Stimulated activated CD4-positive, alpha-beta T cell treated with anti-CD3 and anti-CD28 coated beads, Interleukin-4, amount 100 ng/mL, for 4 hours (primary cell): ENCODE measurements around the gene TMLHE.
"Not testable (repeated sequence)": the region's sequence is repeated elsewhere in the genome, so short reads cannot be mapped to it uniquely, and the experiment has no call there.

Experiments used
- DNase-seq, 2 experiments: peaks; one replicate each; pipeline ENCODE4 v3.0.0-alpha.2; 2020

TMLHE gene

DNA sequence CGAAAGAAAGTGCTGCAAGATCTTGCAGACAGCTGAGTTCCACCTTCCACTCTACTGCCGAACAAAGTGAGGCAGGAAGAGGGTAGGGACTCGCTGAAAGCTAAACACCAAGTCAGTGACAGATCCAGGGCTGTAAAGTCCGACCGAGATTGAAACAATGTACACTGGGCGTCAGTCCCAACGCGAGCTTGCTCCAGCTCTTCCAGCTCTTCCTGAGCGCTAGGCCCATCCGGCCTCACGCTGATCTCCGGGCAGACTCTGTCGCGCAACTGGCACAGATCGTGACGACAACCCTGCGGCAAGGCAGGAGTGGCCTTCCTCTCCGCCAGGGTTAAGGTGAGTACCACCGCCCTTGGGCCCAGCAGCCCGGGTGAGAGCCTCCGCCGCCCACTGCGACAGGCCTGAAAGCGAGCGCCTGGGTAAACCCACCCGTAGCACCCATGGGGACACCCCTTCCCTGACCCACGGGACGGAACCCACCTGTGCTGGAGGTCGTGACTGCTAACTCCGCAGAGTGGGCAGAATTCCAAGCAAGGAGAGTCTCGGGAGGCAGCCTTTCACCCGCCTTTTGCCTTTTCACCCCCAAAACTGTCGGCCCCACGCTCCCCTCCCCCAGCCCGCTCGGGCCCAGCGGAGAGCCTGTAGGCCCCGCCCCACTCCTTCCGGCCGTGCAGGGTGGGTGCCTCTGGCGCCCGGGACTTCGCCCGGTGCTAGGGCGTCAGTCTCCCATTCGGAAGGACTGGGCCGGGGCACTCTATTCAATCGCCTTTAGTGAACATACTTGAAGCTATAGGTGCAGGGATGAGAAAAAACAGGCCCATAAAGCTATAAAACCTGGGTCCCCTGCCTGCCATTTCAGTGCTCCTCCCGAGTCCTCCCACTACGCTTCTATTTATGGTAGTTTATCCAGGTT lies at the start of gene TMLHE, which contains the start of gene SPRY3:
TMLHE (minus strand) TSS at position 641 of the 913 bp plus-strand sequence. CDS start 67,676 bp downstream, outside the sequence.
SPRY3 (plus strand) TSS at position 275 of the 913 bp plus-strand sequence.
- peak; percentile 40 to 64 for DNase-seq

GRCh38 chrX:155662282-155662681 lies 49.5 kb upstream of the TMLHE start:
- DNase-seq: no peak

DNA sequence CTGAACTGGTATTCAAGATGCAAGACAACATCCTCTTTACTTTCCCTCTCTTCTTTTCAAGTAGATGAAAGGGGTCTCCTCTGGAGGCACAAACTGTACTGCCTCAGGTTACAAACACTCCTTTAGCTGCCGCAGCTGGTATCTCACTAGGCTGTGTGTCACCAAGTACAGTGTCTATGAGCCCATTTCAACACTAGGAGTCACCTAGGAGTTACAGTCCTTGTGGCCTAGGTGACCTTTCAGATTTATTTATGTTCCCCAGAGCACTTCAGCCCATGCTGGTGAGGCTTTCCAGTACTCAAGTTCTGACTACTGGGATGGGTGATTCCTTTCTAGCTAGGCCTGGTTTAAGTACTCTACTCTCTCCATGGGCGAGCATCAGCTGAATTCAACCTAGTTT lies 32.4 kb upstream of the TMLHE start:
- no peak for DNase-seq

DNA sequence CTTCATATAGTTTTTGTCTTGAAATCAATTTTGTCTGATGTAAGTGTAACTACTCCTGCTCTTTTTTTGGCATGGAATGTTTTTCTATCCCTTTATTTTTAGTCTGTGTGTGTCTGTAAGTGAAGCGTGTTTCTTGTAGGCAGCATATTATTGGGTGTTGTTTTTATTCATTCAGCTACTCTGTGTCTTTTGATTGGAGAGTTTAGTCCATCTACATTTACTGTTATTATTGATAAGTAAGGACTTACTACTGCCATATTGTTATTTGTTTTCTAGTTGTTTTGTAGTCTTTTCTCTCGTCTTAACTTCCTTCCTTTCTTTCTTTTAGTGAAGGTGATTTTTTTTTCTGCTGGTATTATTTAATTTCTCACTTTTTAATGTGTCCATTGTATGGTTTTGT lies 30.5 kb upstream of the TMLHE start:
- no peak for DNase-seq

DNA sequence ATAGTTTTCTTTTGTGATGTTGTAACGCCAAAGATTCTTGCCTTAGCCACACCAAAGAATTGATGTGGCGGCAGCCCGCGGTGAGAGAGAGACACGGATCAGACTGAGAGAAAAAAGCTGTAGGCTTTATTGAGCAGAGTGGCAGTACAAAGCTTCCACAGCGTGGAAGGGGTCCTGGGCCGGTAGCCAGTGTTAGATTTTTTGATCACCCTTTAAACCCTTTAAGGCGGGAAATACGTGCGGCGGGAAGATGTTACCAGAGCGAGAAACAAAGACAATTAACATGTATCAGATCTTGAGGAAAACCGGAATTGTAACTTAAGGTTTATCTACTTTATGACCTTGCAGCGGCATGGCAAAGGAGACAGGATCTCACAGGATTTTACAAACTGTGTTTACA lies 28.6 kb upstream of the TMLHE start:
- DNase-seq: not testable (repeated sequence)

- DNase-seq: no peak
Measured at GRCh38 chrX:155637714-155638113, 25.0 kb upstream of the TMLHE start.

- DNase-seq: not testable (repeated sequence)
Measured at GRCh38 chrX:155635019-155635418, 22.3 kb upstream of the TMLHE start.

GRCh38 chrX:155632431-155633100 lies 19.8 kb upstream of the TMLHE start:
- DNase-seq: no peak

DNA sequence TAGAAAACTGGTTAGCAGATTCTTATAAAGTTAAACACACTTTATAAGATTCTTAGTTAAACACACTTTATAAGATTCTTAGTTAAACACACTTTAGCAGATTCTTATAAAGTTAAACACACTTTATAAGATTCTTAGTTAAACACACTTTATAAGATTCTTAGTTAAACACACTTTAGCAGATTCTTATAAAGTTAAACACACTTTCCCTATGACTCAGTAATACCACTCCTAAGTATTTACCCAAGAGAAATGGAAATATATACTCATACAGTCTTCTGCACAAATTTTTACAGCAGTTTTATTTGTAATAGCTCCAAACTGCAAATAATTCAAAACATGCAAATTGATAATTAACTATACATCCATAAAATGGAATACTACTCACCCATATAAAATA lies 7.4 kb upstream of the TMLHE start:
- not testable (repeated sequence) for DNase-seq

- DNase-seq: no peak
Measured at GRCh38 chrX:155615938-155616337, 3.2 kb upstream of the TMLHE start.

DNA sequence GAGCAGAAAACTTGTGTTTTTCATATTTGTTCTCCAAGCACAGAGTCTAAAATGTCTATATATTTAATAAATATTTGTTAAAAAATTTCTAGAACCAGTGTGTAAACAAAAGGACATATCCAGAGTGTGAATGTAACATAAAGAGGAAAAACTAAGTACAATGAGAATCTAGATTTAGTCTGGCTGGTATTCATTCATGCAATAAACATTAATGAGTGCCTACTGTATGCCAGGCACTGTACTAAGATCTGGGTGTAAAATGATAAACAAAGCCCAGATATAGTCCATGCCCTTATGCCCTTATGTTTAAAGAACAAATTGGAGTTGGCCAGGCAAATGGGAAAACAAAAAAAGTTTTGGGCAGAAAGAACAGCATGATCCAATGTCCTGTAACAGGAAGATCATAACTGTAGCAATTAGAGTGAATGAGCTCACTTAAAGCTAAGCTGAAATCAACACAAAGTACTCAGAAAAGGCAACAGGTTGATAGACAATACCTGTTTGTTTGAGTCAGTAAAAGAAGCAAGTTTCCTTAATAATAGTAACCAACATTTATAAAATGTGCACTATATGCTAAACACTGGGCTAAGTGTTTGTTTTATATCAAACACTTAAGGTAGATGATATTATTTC lies 1.3 kb upstream of the TMLHE start:
- no peak for DNase-seq

DNA sequence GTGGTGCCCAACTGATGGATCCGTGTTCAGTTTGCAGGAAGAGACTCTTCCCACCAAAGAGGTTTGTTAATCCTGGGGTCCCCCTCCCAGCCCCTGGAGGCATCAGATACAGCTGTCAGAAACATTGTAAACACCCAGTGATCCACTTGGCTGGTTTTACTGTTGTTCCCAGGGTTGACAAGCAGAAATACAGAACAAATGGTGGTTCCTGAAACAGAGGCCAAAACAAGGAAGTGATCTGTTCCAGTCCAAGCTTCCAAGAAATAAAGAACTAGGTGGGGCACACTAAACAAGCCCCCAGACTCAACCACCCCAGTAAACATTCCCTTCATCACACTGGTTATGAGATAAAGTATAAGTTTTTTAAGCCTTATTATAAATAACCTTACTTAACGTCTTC lies 1.4 kb downstream of the TMLHE start:
- DNase-seq: no peak

DNA sequence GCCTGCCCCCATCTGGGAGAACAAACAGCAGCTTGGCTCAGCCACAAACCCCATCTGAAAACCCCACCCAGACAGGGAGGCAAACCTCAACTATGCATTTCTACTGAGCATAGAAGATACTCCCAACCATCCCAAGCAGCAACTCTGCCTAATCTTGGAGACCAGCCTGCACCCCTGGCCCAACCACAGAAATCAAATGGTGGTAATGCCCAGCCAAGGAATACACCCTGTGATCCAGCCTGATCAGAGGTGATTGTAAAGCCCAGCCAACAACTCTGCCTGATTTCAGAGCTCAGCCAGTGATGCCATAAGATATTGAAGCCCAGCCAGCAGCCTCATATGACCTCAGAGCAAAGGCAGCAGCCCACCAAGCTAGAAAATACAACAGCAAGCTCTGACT lies 19.8 kb downstream of the TMLHE start:
- DNase-seq: no peak

- DNase-seq: no peak
Measured at GRCh38 chrX:155592331-155592730, 20.4 kb downstream of the TMLHE start.

DNA sequence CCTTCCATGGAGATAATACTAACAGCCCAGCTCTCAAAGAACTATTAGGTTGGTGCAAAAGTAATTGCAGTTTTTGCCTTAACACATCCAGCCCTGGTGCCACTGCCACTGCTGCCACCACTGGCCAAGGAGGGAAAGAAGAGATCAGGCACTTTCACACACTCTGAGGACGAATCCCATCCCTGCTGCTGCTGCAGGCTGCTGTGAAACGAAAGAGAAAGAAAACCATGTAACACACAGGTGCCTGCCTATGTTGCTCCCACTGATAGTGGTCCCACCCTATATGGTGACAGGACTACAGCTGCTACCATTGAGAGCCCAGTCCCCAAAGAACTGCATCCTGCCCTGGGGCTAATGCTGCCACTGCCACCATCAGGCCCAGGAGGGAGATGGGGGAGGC lies 35.1 kb downstream of the TMLHE start:
- DNase-seq: peak in 1 of 2 experiments; percentile 0

- no peak for DNase-seq
Measured at GRCh38 chrX:155563099-155563498, 49.7 kb downstream of the TMLHE start.

GRCh38 chrX:155544881-155545280 lies 67.9 kb downstream of the TMLHE start:
- no peak for DNase-seq

DNA sequence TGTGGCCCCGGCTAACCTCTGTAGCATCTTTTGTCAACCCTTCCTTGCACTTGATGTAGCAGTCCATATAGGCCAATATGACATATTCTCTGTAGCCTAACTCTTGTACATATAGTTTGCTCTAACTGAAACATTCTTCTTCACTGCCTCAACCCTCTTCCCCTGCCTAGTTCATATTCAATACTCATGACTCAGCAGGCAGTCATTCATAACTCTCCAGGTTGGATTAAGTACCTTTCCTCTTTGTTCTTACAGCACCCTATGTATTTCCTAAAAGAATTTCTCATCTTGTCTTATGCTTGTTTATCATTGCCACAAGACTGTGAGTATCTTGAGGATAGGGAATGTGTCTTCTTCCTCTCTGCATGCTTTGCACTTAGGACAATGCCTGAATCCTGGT lies 76.9 kb downstream of the TMLHE start:
- DNase-seq: no peak

GRCh38 chrX:155534800-155535199 lies 78.0 kb downstream of the TMLHE start:
- no peak for DNase-seq

DNA sequence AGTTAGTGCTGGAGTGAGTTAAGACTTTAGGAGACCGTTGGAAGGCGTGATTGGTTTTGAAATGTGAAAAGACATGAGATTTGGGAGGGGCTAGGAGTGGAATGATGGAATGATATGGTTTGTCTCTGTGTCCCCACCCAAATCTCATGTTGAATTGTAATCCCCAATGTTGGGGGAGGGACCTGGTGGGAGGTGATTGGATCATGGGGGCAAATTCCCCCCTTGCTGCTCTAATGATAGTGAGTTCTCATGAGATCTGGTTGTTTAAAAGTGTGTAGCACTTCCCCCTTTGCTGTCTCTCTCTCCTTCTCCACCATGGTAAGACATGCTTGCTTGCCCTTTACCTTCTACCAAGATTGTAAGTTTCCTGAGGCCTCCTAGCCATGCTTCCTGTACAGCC lies 85.7 kb downstream of the TMLHE start:
- DNase-seq: not testable (repeated sequence)

GRCh38 chrX:155514225-155514624 lies 98.5 kb downstream of the TMLHE start:
- no peak for DNase-seq

- no peak for DNase-seq
Measured at GRCh38 chrX:155505296-155505695, 107.5 kb downstream of the TMLHE start.

- not testable (repeated sequence) for DNase-seq
Measured at GRCh38 chrX:155495134-155495533, 117.6 kb downstream of the TMLHE start.

GRCh38 chrX:155491421-155491820 lies 121.3 kb downstream of the TMLHE start:
- not testable (repeated sequence) for DNase-seq
